Neuronal stem cell (in vitro differentiated cells): ENCODE data around the gene FAM120B.

Experiments
- DNase-seq: peaks from one replicate; pipeline ENCODE4 v3.0.0-alpha.2; 2013; ENCODE audit warnings: low spot score
- H2AFZ ChIP-seq: one replicate; pipeline ENCODE4 v1.6.1; 2013; ENCODE audit warnings: mild to moderate bottlenecking, low read length, inconsistent platforms
- H2AK5ac ChIP-seq: 2 replicates; pipeline ENCODE4 v1.6.1; 2013; ENCODE audit warnings: low read depth, mild to moderate bottlenecking, inconsistent platforms, low read length, moderate library complexity, mixed read lengths
- H2BK120ac ChIP-seq: 2 replicates; pipeline ENCODE4 v1.6.1; 2013; ENCODE audit warnings: low read depth, mild to moderate bottlenecking, inconsistent platforms, low read length, moderate library complexity, mixed read lengths
- H2BK12ac ChIP-seq: one replicate; pipeline ENCODE4 v1.6.1; 2013; ENCODE audit warnings: low read length, inconsistent platforms
- H2BK15ac ChIP-seq: 2 replicates; pipeline ENCODE4 v1.6.1; 2013; ENCODE audit warnings: mild to moderate bottlenecking, low read length, inconsistent platforms, mixed read lengths
- H2BK5ac ChIP-seq: one replicate; pipeline ENCODE4 v1.6.1; 2013; ENCODE audit warnings: inconsistent platforms, mild to moderate bottlenecking, low read length, moderate library complexity
- H3K14ac ChIP-seq: one replicate; pipeline ENCODE4 v1.6.1; 2013; ENCODE audit warnings: low read length, inconsistent platforms
- H3K18ac ChIP-seq: 2 replicates; pipeline ENCODE4 v1.6.1; 2013; ENCODE audit warnings: low read length, inconsistent platforms
- H3K23ac ChIP-seq: 2 replicates; pipeline ENCODE4 v1.6.1; 2013; ENCODE audit warnings: low read depth, mild to moderate bottlenecking, mixed read lengths, low read length, inconsistent platforms; ENCODE audit not compliant: poor library complexity
- H3K27ac ChIP-seq: replicated peaks from 3 replicates; pipeline ENCODE4 v1.5.1; 2013; ENCODE audit warnings: low read length, inconsistent platforms
- H3K27me3 ChIP-seq, 3 experiments: 2 replicates each; pipeline ENCODE4 v1.6.1; 2013; ENCODE audit warnings: low read length in 3 of 3, mild to moderate bottlenecking in 2 of 3, inconsistent platforms in 1 of 3, low read depth in 1 of 3, mixed read lengths in 1 of 3, moderate library complexity in 1 of 3; ENCODE audit not compliant: control insufficient read depth in 3 of 3, insufficient read depth in 3 of 3
- H3K36me3 ChIP-seq, 2 donors: replicated peaks in 1 of 2; 2 replicates each; pipeline ENCODE4 v1.6.1; 2013; ENCODE audit warnings: low read length in 2 of 2; ENCODE audit not compliant: control insufficient read depth in 2 of 2, insufficient read depth in 2 of 2
- H3K4ac ChIP-seq: 2 replicates; pipeline ENCODE4 v1.6.1; 2013; ENCODE audit warnings: inconsistent platforms, mild to moderate bottlenecking, low read length, moderate library complexity
- H3K4me1 ChIP-seq, 2 donors: 1 replicate in 1 of 2; 2 replicates in 1 of 2; pipeline ENCODE4 v1.6.1; 2013; ENCODE audit warnings: low read length in 2 of 2, low read depth in 1 of 2; ENCODE audit not compliant: control insufficient read depth in 2 of 2, insufficient read depth in 1 of 2
- H3K4me2 ChIP-seq: one replicate; pipeline ENCODE4 v1.6.1; 2013; ENCODE audit warnings: mild to moderate bottlenecking, low read length, inconsistent platforms; ENCODE audit not compliant: insufficient read depth, poor library complexity, severe bottlenecking
- H3K4me3 ChIP-seq, 2 donors: 2 replicates each; pipeline ENCODE4 v1.5.1; 2013; ENCODE audit warnings: low read length in 2 of 2, mild to moderate bottlenecking in 2 of 2, inconsistent platforms in 1 of 2, moderate library complexity in 1 of 2
- H3K79me1 ChIP-seq: one replicate; pipeline ENCODE4 v1.6.1; 2013; ENCODE audit warnings: low read depth, mild to moderate bottlenecking, inconsistent platforms, low read length, moderate library complexity
- H3K9ac ChIP-seq: one replicate; pipeline ENCODE4 v1.6.1; 2013; ENCODE audit warnings: mild to moderate bottlenecking, low read depth, low read length, inconsistent platforms; ENCODE audit not compliant: poor library complexity
- H3K9me3 ChIP-seq, 2 donors: replicated peaks in 1 of 2; 2 replicates each; pipeline versions ENCODE3 to v1.6.1; 2013; ENCODE audit warnings: low read length in 2 of 2, mild to moderate bottlenecking in 2 of 2, inconsistent platforms in 1 of 2, low read depth in 1 of 2, mixed read lengths in 1 of 2, moderate library complexity in 1 of 2; ENCODE audit not compliant: control insufficient read depth in 2 of 2, insufficient read depth in 1 of 2
- H4K8ac ChIP-seq: one replicate; pipeline ENCODE4 v1.6.1; 2013; ENCODE audit warnings: low read depth, mild to moderate bottlenecking, inconsistent platforms, low read length, moderate library complexity
- H4K91ac ChIP-seq: one replicate; pipeline ENCODE4 v1.6.1; 2013; ENCODE audit warnings: low read length, low read depth, mild to moderate bottlenecking, inconsistent platforms; ENCODE audit not compliant: poor library complexity
- whole genome bisulfite sequencing, 2 donors: extraction: QIAGEN DNeasy Blood & Tissue Kit; methylation state at CpG; one replicate each; pipeline ENCODE4 v1.1.7; 2013; ENCODE audit warnings: missing lambda C conversion rate in 2 of 2, mixed read lengths in 1 of 2; ENCODE audit not compliant: insufficient read length in 2 of 2, insufficient replicate concordance in 1 of 2; ENCODE audit errors: extremely low coverage in 2 of 2; 5-methylcytosine and 5-hydroxymethylcytosine counted together

Gene FAM120B

DNA sequence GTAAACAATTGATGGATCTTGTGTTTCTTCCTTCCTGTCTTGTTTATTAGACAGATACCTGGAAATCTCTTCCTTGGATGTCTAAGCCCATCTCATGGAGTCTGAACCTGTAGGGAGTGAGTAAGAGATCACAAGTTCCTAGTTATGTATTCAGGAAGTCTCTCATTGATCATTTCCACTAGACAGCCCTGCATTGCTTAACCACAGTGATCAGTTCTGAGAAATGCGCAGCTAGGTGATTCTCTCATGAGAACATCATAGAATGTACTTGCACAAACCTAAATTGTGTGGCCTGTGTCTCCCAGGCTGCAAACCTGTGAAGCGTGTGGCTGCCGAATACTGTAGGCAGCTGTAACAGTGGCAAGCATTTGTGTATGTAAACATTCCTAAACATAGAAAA lies 39.1 kb downstream of the FAM120B start:
- Histone ChIP-seq H3K18ac (no peak overlapping the region), H3K23ac (no peak overlapping the region), H3K9me3 (peaks cover 6 to 21% of the 10 kb centered on the region in 2 donors), H3K9ac (no peak overlapping the region), H2BK120ac (no peak overlapping the region), H2BK15ac (no peak overlapping the region), H3K14ac (no peak overlapping the region), H4K8ac (no peak overlapping the region), H2BK12ac (no peak overlapping the region), H3K4me1 (peaks cover 2 to 6% of the 10 kb centered on the region in 2 donors), H3K27me3 (no peaks in the 10 kb centered on the region), H3K4ac (no peak overlapping the region), H2BK5ac (no peak overlapping the region), H3K27ac (no peak overlapping the region), H3K79me1 (peaks cover 2% of the 10 kb centered on the region), H3K4me3 (no peak overlapping the region), H4K91ac (no peak overlapping the region), H3K4me2 (no peak overlapping the region), H3K36me3 (peaks cover 15 to 80% of the 10 kb centered on the region in 2 donors), H2AFZ (no peak overlapping the region), H2AK5ac (no peak overlapping the region)
- no CpG with 5 or more reads among the region's 3 CpGs for WGBS, 2 donors
- DNase-seq = no peak

GRCh38 chr6:170346649-170347048 lies 40.1 kb downstream of the FAM120B start:
- Histone ChIP-seq H3K4ac (no peak overlapping the region), H3K9ac (no peak overlapping the region), H2BK12ac (no peak overlapping the region), H3K27ac (no peak overlapping the region), H3K4me3 (no peak overlapping the region), H3K79me1 (peaks cover 2% of the 10 kb centered on the region), H3K36me3 (peaks cover 19 to 81% of the 10 kb centered on the region in 2 donors), H3K23ac (no peak overlapping the region), H4K91ac (no peak overlapping the region), H2AFZ (no peak overlapping the region), H3K27me3 (no peaks in the 10 kb centered on the region), H2BK5ac (no peak overlapping the region), H2BK120ac (no peak overlapping the region), H3K14ac (no peak overlapping the region), H4K8ac (no peak overlapping the region), H3K4me1 (peaks cover 2 to 6% of the 10 kb centered on the region in 2 donors), H2BK15ac (no peak overlapping the region), H2AK5ac (no peak overlapping the region), H3K4me2 (no peak overlapping the region), H3K18ac (no peak overlapping the region), H3K9me3 (peaks cover 7 to 24% of the 10 kb centered on the region in 2 donors)
- no CpG with 5 or more reads among the region's 2 CpGs for WGBS, 2 donors
- no peak for DNase-seq

GRCh38 chr6:170347091-170347490 lies 40.5 kb downstream of the FAM120B start:
- H3K36me3 ChIP-seq = peaks cover 21 to 80% of the 10 kb centered on the region in 2 donors

GRCh38 chr6:170347975-170348374 lies 41.4 kb downstream of the FAM120B start:
- Histone ChIP-seq H3K36me3 (peaks cover 21 to 71% of the 10 kb centered on the region in 2 donors), H3K23ac (no peak overlapping the region), H3K4me2 (no peak overlapping the region), H3K4ac (no peak overlapping the region), H3K4me1 (peaks cover 2 to 6% of the 10 kb centered on the region in 2 donors), H3K27ac (no peak overlapping the region), H4K8ac (no peak overlapping the region), H2AFZ (no peak overlapping the region), H3K18ac (no peak overlapping the region), H3K27me3 (no peaks in the 10 kb centered on the region), H3K4me3 (no peak overlapping the region), H2BK120ac (no peak overlapping the region), H3K79me1 (peaks cover 2% of the 10 kb centered on the region), H3K14ac (no peak overlapping the region), H3K9me3 (peaks cover 9 to 34% of the 10 kb centered on the region in 2 donors), H2BK12ac (no peak overlapping the region), H2AK5ac (no peak overlapping the region), H4K91ac (no peak overlapping the region), H2BK5ac (no peak overlapping the region), H2BK15ac (no peak overlapping the region), H3K9ac (no peak overlapping the region)
- no CpG with 5 or more reads among the region's 6 CpGs for WGBS, 2 donors
- DNase-seq = no peak

More at GRCh38 chr6:170347091-170347490, 40.5 kb downstream of the FAM120B start:
- H3K4ac ChIP-seq = no peak overlapping the region
- DNase-seq = no peak
- H3K9ac ChIP-seq = no peak overlapping the region
- no peak overlapping the region for H2BK5ac ChIP-seq
- H3K4me2 ChIP-seq = no peak overlapping the region
- peaks cover 2% of the 10 kb centered on the region for H3K79me1 ChIP-seq
- H2BK15ac ChIP-seq = no peak overlapping the region
- H4K8ac ChIP-seq = no peak overlapping the region
- H3K9me3 ChIP-seq = peaks cover 8 to 26% of the 10 kb centered on the region in 2 donors
- H3K27me3 ChIP-seq = no peaks in the 10 kb centered on the region
- H3K18ac ChIP-seq = no peak overlapping the region
- H2BK12ac ChIP-seq = no peak overlapping the region
- H3K23ac ChIP-seq = no peak overlapping the region
- H2BK120ac ChIP-seq = no peak overlapping the region
- peaks cover 2 to 6% of the 10 kb centered on the region in 2 donors for H3K4me1 ChIP-seq
- H3K14ac ChIP-seq = no peak overlapping the region
- no peak overlapping the region for H2AFZ ChIP-seq
- no peak overlapping the region for H2AK5ac ChIP-seq
- no peak overlapping the region for H3K4me3 ChIP-seq
- WGBS, 2 donors = no CpG with 5 or more reads among the region's 4 CpGs
- H3K27ac ChIP-seq = no peak overlapping the region
- H4K91ac ChIP-seq = no peak overlapping the region
